ENCODE measurements around the gene ARHGAP6.

Gene ARHGAP6

GRCh38 chrX:11109968-11110367 lies 555.8 kb downstream of the ARHGAP6 start:
- no peak for DNase-seq (ENCODE audit: low read depth)
- H3K4me3 ChIP-seq (ENCODE audit: low read depth, low read length) = peak overlapping the region; percentile 82
- TF ChIP-seq CTCF (IDR thresholded peaks at IDR 0.05; ENCODE audit: control insufficient read depth, extremely low read depth, insufficient read depth) = no peak

GRCh38 chrX:11108253-11108941 lies 557.3 kb downstream of the ARHGAP6 start:
- no peak for DNase-seq (ENCODE audit: low read depth)
- H3K4me3 ChIP-seq (ENCODE audit: low read depth, low read length) = no peak overlapping the region
- TF ChIP-seq CTCF (IDR thresholded peaks at IDR 0.05; ENCODE audit: control insufficient read depth, extremely low read depth, insufficient read depth) = no peak

GRCh38 chrX:11105080-11105479 lies 560.6 kb downstream of the ARHGAP6 start:
- no peak for DNase-seq (ENCODE audit: low read depth)
- H3K4me3 ChIP-seq (ENCODE audit: low read depth, low read length) = no peak overlapping the region
- no peak for TF ChIP-seq CTCF (IDR thresholded peaks at IDR 0.05; ENCODE audit: control insufficient read depth, extremely low read depth, insufficient read depth)

DNA sequence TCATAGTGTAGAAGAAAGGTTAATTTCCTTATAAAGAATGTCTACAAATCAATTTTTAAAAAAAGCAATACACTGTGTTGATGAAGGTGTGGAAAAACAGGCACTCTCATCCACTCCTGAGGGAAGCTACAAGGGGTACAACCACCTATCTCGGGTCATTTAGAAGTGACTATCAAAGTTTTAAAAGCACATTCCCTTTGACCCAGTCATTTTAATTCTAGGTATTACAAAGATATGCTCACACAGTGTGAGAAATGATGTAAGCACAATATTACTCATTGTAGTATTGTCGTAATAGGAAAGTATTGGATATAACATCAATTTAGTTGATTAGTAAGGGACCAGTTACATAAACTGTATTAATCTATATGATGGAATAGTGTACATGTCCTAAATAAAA lies 562.0 kb downstream of the ARHGAP6 start:
- H3K4me3 ChIP-seq (ENCODE audit: low read depth, low read length) = no peak overlapping the region
- DNase-seq (ENCODE audit: low read depth) = no peak
- no peak for TF ChIP-seq CTCF (IDR thresholded peaks at IDR 0.05; ENCODE audit: control insufficient read depth, extremely low read depth, insufficient read depth)

- TF ChIP-seq CTCF (IDR thresholded peaks at IDR 0.05; ENCODE audit: control insufficient read depth, extremely low read depth, insufficient read depth) = no peak
- DNase-seq (ENCODE audit: low read depth) = no peak
- H3K4me3 ChIP-seq (ENCODE audit: low read depth, low read length) = no peak overlapping the region
These were observed 562.7 kb downstream of the ARHGAP6 start for GRCh38 chrX:11103006-11103405.

DNA sequence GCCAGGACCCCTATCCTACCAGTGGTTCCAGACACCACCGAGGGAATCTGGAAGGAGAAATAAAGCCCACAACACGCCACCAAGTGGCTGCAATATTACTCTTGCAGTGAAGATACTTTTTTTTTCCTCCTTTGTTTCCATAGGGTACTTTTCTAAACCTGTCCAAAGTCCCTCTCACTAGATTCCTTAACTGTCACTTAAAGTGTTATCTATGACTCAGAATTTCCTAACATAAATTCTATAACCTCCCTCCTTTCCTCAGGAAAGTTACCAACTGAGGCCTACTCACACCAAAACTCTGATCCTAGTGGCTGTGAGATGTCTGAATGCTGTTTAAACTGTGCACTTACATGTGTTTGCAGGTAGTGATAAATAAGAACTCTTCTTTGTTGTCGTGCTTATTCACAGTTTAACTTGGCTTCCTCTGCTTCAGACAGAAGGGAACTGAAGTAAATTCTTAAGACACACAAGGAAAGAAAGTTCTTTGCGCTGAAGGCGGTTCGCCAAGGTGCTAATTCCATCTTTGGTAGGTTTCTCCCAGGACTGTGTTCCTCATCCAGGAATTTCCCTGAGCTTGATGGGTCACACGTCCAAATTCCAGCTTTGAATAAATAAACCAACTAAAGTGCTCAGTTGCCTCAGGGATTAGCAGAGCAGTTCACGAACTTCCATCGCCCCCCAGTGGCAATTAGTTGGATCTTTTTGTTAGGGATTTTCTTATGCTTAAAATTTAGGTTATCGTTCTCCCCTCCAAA lies 565.3 kb downstream of the ARHGAP6 start:
- DNase-seq (ENCODE audit: low read depth) = peak; percentile 79
- H3K4me3 ChIP-seq (ENCODE audit: low read depth, low read length) = no peak overlapping the region
- peak; percentile 43 for TF ChIP-seq CTCF (IDR thresholded peaks at IDR 0.05; ENCODE audit: control insufficient read depth, extremely low read depth, insufficient read depth)
